Measurements from ENCODE around the gene MEIS2. TPM values are rescaled to one million over a fixed set of nuclear protein-coding genes. Genes with fewer than 3 reads are reported as not detected.

MEIS2 gene
- total RNA-seq: 17.9 and 40.0 TPM in 2 replicates

GRCh38 chr15:37100109-37100965 lies at the start of gene MEIS2:
Gene MEIS2, minus strand, starts transcription at chr15:37100549. Its CDS starts 1,083 bp downstream, at chr15:37099466.

